CD4-positive, alpha-beta T cell treated with Interleukin-2 at 100 ng/mL for 4 hours (primary cell): ENCODE results near the gene GLYR1.
"Not testable (repeated sequence)": the region's sequence is repeated elsewhere in the genome, so short reads cannot be mapped to it uniquely, and the experiment has no call there.

Source experiments
- DNase-seq: peaks from one replicate; pipeline ENCODE4 v3.0.0-alpha.2; 2020; ENCODE audit warnings: low spot score

The GLYR1 gene

DNA sequence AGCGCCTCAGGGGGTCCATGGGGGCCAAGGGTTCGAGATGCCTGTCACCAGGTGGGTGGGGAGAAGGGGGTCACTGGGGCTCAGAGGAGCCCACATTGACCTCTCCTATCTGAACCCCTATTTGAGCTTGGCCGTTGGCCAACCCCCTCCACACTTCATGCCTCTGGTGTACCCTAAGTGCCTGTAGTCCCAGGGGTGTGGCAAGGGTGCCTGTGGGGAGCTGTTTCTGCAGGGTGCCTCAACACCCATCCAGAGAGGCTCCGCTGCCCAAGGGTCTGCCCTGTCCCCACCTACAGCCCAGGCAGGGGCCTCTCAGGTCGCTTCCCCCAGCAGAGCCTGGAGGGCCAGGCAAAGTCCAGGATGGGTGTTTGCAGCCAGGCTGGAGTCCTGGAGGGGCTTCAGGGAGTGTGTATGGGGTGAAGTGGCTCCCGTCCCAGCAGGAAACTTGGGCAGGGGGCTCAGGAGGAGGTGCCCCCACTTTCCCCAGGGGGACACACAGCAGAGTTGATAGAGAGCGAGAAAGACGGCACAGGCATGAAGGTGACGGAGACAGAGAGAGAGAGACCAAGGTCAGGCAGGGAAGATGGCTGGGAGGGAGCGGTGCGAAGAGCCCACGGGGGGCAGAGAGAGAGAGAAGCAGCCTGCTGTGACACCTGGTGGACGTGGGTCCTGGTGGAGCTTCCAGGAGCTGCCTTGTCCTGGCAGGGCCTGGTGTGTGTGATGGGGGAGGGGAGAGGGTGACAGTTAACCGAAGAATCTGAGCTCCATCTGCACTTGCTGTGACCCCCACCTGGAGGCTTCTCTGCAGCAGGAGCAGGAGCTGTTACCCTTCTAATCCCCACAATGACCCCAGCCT lies 59.2 kb downstream of the GLYR1 start, which contains the start of gene SEPTIN12:
TSS of gene SEPTIN12 (minus strand) at position 719 of the 856 bp plus-strand sequence. CDS start at position 19, 700 bp downstream.
- no peak for DNase-seq

DNA sequence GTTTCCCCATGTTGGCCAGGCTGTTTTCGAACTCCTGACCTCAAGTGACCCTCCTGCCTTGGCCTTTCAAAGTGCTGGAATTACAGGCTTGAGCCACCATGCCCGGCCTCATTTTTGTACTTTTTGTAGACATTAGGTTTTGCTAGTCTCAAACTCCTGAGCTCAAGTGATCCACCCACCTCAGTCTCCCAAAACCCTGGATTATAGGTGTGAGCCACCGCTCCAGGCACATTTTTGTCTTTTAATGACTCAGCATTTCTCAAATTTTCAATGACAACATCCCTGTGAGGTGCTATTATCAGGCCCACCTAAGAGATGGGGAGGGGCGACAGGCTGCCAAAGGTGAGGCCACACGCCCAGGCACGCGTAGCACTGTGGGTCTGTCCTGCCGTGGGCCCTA lies 60.0 kb downstream of the GLYR1 start:
- no peak for DNase-seq

DNA sequence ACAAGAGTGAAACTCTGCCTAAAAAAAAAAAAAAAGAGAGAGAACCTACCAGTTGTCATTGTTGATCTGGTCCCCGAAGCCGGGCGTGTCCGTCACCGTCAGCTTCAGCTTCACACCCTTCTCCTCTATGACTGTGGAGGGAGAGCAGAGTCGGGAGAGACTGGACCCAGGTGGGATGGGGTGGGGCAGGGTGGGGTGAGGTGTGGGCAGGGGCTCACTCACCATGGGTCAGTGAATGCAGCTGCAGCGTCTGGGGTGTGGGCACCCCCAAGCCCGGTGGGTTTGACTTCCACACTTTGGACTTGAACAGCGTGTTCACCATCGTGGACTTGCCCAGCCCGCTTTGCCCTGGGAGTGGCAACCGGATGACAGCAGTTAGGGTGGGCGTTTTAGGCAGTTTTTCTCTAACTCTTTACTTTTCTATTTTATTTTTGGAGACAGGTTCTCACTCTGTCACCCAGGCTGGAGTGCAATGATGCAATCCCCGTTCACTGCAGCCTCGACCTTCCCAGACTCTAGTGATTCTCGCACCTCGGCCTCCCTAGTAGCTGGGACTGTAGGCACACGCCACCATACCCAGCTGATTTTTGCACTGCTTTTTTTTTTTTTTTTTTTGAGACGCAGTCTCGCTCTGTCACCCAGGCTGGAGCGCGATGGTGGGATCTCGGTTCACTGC lies 61.2 kb downstream of the GLYR1 start:
- DNase-seq, result no peak

DNA sequence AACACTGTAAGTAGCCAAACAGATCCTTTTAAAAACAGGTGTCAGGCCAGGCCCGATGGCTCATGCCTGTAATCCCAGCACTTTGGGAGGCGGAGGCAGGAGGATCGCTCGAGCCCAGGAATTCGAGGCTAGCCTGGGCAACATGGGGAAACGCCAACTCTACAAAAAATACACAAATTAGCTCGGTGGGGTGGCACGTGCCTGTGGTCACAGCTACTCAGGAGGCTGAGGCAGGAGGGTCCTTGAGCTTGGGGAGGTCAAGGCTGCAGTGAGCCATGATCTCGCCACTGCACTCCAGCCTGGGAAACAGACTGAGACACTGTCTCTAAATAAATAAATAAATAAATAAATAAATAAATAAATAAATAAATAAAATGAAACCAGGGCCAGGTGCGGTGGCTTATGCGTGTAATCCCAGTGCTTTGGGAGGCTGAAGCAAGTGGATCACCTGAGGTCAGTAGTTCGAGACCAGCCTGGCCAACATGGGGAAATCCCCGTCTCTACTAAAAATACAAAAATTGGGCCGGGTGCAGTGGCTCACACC lies 62.6 kb downstream of the GLYR1 start:
- DNase-seq, result not testable (repeated sequence)

DNA sequence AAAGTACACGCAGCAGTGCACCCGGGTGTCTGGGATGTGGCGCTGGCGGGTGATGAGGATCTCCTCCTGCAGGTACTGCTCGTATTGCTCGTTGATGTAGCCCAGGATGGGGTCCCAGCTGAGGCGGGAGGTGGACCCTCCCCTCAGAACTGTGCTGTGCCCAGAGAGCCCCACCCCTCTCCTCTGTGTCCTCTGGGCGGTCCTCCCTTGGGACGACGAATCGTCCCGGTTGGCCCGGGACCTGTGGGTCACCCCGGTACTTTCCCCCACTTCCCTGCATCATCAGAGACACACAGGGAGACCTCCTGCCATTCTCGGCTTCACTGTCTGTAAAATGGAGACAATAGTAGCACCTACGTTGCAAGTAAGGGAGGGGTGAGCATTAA lies 63.1 kb downstream of the GLYR1 start:
- no peak for DNase-seq

DNA sequence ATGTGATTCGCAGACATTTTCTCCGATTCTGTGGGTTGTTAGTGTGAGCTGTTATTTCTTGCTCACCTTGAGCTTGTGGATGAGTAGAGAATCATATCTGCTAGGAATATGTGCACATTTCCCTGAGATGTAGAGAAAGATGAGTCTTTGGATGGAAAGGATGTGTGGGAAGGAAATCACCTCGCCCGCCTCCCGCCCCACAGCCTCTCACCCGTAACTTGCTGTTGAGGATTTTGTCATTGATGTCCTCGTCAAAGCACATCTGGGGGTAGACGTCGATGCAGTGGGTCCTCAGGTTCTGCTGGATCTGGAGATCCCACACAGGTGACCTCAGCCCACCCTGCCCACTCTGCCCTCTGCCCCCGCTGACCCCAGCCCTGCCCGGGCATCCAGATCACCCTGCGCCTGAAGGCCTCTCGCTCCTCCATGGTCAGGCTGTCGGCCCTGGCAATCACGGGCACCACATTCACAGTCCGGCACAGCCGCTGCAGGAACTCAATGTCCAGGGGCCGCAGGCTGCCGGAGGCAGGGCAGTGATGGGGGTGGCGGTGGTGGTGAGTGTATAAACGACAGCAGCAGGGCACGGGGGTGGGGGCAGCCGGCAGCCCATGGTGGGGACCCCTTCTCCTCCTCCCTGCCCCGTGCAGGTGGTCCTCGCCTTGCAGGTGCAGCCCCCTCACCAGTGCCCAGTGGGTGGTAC lies 63.7 kb downstream of the GLYR1 start:
- DNase-seq, result no peak

DNA sequence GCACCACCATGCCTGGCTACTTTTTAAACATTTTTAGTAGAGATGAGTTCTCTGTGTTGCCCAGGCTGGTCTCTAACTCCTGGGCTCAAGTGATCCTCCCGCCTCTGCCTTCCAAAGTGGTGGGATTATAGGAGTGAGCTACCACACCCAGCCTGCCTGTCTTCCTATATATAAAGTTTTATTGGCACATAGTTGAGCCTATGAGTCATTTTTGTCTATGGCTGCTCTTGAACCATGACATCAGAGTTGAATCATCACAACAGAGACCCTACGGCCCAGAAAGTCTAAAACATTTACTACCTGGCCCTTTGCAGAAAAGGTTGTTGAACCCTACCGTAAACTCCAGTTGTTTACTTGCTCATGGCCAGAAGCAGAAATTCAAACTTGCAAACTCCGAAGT lies 66.9 kb downstream of the GLYR1 start:
- DNase-seq, result no peak

DNA sequence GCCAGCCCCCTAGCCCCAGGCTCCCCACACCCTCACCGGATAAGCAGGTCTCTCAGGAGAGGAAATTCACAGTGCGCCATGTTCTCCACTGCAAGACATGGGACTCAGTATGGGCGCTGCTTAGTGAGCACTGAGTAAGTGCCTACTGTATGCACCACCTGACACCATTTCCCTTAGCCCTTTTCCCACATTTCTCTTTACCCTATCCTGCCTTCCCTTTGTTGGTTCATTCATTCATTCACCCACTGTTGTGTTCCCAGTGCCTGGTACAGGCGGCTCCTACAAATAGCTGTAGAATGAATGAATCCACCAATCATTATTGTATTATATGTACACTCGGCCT lies 69.1 kb downstream of the GLYR1 start:
- DNase-seq, result no peak

DNA sequence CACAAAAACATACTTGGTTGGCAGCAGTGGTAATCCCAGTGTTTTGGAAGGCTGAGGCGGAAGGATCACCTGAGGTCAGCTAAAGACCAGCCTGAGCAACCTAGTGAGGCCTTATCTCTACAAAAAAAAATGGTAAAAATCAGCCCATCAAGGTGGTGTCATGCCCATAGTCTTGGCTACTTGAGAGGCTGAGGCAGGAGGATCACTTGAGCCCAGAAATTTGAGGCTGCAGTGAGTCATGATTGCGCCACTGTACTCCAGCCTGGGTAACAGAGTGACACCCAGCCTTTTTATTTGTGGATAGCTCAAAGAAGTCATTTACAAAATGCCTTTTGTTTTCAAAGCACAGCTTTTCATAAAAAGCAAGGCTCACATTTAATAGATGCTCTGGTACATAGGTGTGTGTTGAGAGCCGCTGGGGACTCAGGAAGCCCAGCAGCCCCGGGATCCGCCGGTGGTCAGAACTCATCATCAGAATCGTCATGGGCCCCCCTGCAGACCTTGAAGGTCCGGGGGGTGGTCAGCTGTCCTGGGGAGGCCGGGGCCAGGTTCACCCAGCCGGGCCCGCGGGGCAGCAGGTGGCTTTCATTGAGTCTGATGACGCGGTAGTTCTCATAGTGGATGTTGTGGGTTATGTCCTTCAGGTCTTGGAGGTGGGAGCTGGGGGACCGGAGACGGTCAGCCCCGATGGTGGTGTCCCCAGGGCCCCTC lies 69.6 kb downstream of the GLYR1 start:
- DNase-seq, result no peak

DNA sequence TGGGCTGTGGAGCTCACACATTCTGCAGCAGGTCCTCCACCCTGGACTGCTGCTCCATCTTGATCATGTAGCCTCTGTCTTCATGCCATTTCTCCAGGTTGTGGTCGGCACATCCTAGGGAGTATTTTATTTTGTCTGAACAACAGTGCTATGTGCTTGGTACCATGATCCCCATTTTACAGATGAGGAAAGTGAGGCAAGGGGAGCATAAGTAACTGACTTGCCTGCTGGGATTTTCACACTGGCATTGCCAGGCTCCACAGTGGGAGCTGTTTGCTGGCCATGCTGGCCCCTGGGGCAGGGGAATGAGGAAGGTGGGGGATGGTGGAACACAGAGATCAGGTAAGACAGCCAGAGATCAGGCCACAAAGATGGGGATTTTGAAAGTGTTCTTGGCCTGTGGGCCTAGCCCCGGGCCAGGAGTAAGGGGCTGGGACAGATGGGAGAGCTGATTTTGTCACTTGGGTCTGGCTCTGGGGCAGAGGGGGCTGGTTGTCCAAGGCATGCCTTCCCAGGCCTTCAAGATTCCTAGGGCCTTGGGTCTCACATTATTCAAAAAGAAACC lies 70.9 kb downstream of the GLYR1 start:
- DNase-seq, result no peak

DNA sequence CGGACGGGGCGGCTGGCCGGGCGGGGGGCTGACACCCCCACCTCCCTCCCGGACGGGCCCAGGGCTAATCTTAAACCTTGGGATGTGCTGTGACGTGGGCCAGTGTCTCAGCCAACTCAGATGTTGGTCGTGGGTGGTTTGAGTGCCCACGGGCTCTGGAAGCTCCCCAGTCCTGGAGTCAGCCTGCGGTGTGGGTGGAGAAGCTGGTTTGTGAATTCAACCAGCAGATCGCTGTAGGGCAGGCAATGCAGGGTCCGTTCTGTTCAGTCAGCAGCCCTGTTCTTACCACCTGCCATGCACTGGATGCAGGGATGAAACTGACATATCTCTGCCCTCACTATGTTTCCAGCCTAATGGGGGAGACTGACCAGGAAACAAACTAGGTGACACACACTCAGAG lies 72.1 kb downstream of the GLYR1 start:
- DNase-seq, result no peak

DNA sequence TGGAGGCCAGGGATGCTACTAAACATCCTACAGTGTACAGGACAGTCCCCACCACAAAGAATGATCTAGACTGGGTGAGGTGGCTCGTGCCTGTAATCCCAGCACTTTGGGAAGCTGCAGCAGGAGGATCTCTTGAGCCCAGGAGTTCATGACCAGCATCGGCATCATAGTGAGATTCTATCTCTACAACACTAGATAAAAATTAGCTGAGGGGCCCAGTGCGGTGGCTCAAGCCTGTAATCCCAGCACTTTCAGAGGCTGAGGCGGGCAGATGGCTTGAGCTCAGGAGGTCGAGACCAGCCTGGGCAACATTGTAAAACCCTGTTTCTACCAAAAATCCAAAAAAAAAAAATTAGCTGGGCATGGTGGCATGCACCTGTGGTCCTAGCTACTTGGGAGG lies 74.7 kb downstream of the GLYR1 start:
- no peak for DNase-seq

DNA sequence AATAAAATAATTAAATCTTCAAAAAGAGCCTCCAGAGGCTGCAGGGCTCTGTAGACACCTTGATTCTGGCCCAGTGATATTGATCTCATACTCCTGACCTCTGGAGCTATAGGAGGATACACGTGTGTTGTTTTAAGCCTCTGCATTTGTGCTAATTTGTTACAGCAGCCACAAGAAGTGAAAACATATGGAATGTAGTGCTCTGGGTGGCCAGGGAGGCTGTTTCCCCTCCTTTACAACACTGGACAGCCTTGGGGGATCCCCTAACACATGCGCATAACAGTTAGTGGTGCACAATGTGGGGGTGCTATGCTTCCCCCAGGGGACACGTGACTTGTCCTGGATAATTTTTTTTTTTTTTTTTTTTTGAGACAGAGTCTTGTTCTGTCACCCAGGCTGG lies 75.4 kb downstream of the GLYR1 start:
- DNase-seq, result no peak

DNA sequence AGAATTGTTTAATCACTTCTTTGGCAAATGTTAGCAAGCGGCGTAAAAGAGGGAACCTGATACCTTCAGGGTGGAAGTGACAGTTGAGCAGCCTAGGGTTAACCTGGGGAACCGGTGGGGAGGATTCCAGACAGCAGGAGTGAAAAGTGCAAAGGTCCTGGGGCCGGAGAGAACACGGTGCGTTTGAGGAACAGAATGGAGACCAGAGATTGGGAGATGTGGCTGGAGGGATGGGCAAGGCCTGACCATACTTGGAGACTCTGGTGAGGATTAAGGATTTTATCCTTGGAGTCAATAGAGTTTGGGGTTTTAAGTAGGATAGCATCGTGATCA lies 77.8 kb downstream of the GLYR1 start:
- no peak for DNase-seq

DNA sequence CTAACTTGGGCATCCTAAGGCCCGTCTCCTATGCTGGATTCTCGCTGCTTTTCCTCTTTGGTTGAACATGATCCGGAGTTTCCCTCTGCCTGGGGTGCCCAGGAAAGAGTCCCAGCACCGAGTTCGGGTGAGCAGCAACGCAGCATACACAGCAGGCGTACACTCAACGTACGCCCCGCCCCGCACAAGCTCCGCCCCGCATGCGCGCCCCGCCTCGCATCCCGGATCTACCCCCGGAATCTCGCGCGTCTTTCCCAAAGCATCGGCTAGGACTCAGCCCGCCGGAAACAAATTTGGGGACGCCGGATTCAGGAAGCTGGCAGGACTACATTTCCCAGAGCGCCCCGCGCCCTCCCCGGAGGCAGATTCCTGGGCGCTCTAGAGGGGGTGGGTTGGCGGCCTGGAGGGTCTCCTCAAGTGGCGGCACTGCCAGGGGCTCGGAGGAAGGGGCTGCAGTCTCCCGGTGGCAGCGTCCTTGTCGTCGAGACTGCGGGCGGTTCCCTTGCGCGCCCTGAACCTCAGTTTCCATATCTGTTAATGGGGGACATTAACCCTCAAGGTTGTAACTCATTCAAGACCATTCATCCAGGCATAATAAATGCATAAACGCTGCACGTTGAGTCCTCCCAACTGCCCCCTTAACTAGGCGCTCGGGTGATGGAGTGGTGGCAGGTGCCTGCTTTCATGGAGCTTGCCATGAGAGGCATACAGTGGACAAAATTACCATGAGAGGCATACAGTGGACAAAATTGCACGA lies 78.4 kb downstream of the GLYR1 start:
- DNase-seq, result peak; percentile 90

DNA sequence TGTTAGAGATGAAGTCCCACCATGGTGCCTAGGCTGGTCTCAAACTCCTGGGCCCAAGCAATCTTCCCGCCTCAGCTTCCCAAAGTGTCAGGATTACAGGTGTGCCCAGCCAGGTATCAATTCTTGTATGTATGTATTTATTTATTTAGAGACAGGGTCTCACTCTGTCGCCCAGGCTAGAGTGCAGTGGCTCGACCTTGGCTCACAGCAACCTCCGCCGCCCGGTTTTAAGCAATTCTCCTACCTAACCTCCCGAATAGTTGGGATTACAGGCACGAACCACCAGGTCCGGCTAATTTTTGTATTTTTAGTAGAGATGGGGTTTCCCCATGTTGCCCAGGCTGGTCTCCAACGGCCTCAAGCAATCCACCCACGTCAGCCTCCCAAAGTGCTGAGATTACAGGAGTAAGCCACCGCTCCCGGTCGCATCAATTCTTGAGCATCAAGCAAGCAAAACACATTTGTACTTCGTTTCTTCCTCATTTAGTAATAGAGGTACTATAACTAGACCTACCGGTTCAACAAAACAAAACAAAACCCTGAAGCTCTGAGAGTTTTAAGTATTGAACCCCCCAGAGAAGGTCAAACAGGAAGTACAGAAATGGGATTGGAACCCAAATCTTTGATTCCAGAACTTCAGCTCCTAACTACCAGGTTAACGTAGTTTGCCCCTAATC lies 79.1 kb downstream of the GLYR1 start:
- DNase-seq, result no peak

DNA sequence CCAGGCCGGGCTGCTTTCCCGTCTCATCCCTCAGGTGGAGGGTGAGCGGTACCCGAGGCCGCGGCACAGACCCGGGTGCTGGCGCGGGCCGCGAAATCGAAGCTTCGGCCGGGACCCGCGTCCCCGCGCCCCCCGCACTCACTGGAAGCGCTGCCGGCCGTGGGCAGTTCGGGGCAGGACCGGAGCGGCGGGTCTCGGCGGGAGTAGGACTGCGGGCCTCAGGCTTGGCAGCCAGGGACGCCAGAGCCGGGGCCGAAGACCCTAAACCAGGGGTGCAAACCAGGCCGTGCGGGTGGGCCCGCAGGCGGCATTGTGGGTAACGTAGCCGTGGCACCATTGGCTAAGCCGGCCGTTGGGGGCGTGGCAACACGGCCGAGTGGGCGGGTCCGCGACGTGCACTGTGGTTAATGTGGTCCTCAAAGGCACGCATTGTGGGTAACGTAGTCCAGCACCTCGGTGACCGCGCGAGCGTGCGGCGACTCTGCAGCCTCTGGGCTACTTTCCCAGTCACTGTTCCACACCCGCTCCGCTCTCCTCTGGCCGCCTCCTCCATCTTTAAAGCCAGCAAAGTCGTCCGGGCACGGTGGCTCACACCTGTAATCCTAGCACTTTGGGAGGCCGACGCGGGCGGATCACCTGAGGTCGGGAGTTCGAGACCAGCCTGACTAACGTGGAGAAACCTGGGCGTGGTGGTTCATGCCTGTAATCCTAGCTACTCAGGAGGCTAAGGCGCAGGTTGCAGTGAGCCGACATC lies 80.0 kb downstream of the GLYR1 start, which contains the start of gene ZNF500:
TSS of gene ZNF500 (minus strand) at position 288 of the 754 bp plus-strand sequence. CDS start 1,184 bp downstream, outside the sequence.
- DNase-seq, result peak; percentile 97

DNA sequence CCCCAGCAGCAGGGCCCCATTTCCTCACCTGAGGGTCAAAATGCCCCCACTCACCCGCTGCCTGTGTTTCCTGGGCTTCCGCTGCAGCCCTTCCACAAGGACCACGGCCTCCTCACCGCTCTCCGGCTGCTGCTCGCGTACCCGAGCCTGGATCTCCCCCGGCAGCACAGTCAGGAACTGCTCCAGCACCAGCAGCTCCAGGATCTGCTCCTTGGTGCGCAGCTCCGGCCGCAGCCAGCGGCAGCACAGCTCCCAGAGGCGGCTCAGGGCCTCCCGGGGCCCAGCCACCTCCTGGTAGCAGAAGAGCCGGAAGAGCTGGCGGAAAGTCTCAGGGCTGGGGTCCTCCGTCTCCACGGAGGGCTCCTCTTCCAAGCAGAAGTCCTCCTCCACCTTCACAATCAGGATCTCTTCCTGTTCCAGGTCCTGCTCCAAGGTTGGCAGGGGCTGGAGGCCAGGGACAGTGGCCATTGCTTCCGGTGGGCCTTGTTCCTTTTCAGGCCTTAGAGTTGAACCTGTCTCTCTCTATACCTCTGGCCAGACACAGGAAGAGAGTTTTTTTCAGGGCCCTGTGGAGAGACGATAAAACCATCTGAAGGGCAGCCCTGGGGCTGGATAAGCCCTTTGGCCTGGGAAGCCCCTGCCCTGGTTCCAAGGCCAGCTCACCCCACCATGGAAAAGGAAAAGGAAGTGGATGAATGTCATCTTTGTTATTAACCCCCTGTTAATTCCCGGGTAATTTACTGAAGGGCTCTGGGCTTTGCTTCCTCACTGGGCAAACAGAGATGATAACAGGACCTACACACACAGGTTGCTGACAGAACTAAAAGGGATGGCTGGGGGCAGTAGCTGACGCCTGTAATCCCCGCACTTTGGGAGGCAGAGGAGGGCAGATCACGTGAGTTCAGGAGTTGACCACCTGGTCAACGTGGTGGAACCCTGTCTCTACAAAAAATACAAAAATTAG lies 81.3 kb downstream of the GLYR1 start:
- no peak for DNase-seq
